Left renal pelvis (tissue), 4 donors: ENCODE results near the gene RBFOX1. TPM values are rescaled to one million over a fixed set of nuclear protein-coding genes. Genes with fewer than 3 reads are reported as not detected.

Source experiments
- DNase-seq, 4 donors: peaks; one replicate each; pipeline ENCODE4 v3.0.0-alpha.2; 2013; ENCODE audit warnings: low read depth in 4 of 4, low spot score in 3 of 4
- polyA plus RNA-seq, 4 donors: library from polyadenylated mRNA; unstranded; fragments of 120-200 nt; gene quantifications; one replicate each; pipeline ENCODE4 v1.2.1, GENCODE V29; 2013; ENCODE audit not compliant: insufficient read length in 4 of 4

RBFOX1 gene
- polyA plus RNA-seq, 4 donors: 1.8 to 3.5 (median 2.6) TPM

DNA sequence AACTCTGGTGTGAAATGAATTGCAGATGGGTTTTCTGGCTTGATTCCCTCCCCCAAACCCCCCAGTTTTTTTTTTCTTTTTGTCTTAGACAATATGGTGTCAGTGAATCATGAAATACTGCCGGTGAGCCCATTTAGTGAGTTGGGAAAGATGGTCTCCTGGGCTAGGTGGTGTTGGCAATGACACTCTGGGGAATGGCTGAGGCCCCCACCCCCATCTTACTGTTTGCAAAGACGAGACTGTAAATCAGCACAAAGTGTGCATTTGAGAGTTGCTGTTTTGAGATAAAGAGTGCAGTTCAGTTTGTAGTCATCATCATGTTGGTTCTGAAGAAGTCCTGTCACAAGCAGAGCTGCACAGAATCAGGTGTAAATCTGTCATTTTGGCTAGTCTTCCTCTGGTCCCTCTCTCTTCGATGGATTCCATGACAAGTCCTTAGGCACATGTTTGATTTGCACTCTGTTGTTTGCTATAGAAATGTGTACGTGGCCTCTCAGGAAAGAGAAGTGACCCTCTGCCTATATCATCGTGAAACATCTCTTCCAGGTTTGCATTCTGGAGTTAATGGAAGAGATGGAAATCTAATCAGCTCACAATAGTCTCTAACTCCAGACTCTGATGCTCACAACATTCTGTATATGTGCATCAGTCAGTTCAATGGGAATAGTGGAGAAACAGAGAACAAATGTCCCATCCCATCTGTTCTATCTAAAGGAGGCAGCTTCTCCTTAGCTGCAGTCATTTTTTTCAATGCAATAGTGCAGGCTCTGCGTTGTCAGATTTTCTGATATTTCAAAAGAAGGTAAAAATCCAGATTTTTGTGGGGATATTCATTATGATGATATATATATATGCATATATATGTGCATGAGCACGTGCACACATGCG is 34.6 kb downstream of the RBFOX1 start:
- DNase-seq: no peak

DNA sequence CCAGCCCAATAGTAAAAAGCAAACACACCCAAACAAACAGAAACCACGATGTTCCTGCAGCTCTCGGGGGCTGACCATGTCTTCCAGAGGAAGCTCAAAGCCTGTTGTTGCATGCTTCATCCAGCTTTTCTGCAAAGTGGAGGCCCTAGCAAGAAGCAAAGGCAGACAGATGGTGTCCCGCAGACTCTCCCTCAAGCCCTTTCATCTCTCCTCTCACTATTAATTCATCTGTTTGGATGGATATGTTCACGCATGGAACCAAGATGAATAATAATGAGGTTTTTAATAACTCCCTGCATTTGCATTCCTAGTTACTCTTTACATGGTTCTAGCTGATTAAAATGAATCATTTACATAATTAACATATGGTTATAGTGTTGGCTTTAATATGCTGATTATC is 36.6 kb downstream of the RBFOX1 start:
- no peak for DNase-seq

DNA sequence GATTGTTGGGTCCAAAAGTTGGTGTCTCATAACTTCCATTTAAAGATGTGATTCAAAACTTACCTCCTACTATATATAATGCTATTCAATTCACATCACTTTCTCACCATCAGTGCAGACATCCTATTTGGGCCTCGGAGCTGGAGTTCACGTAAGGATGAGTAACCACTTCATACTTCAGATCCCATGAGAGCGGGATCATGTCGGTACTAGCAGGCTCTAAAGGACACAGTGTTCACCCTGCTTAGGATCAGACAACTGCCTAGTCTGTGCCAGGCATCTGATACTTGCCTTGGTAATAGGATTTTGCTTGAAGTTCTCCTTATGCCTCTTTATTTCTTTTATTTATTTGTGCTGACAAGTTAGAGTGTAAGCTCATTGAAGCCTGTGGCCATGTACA is 39.5 kb downstream of the RBFOX1 start:
- no peak for DNase-seq

DNA sequence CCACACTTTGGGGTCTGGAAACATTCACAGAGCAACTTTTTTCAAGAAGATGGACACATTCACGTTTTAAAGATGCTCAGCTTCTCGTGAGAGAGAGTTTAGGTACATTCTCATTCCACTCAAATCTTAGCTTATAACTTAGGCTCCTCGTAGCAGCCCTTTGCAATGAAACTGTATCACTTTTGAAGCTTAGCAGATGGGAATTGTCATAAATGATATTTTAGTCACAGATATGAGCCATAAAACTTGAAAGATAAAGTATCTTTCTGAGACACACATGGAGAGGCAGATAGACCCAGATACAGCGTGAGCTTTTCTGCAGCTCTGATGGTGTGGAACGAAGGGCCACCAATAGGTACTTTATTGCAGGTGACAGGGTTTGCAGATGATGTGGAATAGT is 41.1 kb downstream of the RBFOX1 start:
- DNase-seq: no peak

DNA sequence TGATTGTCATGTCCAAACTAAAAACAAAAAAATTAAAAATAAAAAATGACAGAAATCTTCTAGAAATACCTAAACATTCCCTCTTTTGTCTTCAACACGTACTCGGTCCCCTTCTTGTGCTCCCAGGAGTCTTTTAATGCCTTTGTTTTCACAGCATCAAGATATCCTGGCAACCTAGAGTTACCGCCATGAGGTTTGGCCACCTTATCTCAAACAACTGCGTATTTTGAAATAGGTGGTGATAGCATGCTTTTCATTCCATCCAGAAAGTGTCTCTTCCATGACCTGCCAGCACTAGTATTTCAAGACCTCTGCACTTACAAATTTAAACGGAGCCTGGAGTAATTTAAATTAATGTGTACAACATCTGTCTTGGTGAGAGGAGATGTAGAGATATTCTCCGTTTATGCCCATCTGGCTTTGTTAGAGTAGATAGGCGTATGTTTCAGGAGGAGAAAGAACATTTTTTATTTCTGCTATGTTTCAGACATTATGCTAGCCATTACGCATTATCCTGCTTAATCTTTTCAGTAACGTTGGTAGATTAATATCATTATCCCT is 42.0 kb downstream of the RBFOX1 start:
- DNase-seq: no peak

DNA sequence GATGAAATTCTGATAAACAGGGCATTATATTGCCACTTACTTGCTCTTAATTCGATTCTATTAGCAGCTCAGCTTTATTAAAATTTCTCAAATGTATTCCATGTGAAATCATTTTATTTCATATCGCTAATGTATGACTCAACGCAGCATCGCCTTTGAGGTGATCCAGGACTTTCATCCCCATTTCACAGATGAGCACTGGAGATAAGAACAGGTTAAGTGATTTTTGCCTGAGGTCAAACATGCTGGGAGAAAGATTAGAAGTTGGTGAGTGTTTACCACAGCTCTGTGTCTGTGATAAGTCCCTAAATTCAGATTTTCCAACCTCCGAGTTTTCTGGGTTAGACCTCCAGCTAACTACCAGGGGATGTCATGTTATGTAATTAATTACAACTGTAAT is 43.6 kb downstream of the RBFOX1 start:
- DNase-seq: no peak

DNA sequence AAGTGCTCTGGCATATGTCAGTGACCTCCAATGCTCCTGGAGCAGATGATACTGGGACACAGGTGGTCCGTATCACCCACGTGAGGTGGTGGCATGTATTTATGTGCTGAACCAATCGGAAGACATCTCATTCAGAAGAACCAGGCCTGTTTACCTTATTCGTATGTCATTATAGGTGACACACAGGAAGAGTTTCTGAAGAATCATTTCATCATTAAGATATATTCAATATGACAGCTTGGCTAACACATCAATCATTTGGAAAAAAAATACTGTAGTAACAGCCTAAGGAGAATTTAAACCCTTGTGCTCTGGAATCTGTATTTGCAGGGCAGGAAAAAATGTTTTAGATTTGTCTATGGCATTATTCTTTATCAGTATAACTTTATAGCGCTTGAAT is 44.6 kb downstream of the RBFOX1 start:
- DNase-seq: no peak

DNA sequence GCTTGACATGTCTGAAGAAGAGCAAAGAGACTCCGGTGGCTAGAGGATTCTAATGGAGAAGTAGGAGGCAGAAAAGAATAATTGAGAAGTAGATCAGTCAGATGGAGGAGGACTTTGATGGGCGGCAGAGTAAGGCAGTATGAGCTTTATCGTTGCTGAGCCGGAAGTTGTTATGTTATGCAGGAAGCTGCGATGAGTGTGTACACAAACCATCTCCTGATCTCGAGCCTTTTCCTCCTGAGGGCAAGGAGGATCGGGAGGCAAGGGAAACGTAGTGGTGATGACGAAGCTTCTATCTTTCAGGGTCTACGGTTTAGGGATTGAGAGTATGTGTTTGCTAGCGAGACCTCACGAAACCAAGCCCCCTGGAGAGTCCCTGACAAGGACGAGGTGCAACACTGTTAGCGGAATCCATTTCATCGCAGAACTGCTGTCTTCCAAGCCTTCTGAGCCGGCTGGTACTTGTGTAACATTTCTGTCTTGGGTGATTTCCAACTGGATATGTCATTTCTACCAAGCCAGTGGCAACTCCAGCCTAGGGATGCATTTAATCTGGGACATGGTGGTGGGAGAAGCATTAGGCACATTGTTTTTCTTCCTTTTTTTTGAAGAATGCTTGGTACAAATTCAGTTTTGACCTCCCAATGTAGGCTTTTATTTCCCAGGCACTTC is 45.5 kb downstream of the RBFOX1 start:
- DNase-seq: no peak

DNA sequence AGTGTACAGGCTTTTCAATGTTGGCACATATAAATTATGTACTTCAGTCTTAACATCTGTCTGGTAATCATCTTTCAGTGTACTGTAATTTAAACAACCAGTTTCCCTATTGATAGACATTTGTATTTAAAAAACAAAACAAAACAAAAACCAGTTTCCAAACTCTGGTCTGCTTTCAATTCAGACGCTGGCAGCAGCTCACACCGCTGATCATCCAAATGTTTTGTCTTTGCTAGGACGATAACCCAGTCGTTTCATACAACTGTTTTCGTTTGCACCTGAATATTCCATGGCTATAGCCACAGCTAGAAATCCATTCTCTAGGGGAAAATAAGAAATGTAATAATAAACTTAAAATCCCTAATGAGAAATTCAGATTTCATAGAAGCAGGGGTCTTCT is 47.8 kb downstream of the RBFOX1 start:
- no peak for DNase-seq

DNA sequence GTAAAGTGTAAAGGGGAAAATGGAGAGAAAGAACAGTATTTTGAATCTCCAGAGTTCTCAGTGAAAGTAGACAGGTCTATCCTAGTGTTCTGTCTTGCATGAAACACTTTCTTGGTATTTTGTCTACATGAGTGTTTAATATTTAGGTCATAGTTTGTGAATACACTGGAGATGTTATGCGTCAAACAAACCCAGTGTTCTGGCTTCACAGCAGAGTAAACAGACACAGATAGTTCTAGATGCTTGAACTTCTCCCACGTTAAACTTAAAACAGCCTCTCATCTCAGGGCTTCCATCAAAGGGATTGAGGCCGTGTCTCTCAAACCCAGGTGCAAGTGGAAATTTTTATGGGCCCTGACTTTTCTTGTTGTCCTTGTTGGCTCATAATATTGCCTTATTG is 48.3 kb downstream of the RBFOX1 start:
- no peak for DNase-seq

DNA sequence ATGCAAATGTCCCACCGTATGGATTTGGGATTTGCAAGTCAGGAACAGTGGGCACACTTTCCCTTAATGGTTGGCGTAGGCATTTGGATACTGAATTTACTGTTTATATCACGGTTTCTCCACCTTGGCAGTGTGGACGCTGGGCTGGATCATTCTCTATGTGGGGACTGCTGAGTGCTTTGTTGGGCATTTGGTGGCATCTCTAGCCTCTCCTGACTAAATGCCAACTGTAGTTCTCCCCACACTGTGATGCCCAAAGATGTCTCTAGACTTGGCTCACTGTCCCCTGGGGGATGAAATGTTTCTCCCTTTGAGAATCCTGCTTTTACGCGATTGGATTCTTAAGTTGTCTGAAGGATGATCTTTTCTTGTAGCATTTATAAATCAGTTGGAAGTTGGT is 49.0 kb downstream of the RBFOX1 start:
- no peak for DNase-seq

DNA sequence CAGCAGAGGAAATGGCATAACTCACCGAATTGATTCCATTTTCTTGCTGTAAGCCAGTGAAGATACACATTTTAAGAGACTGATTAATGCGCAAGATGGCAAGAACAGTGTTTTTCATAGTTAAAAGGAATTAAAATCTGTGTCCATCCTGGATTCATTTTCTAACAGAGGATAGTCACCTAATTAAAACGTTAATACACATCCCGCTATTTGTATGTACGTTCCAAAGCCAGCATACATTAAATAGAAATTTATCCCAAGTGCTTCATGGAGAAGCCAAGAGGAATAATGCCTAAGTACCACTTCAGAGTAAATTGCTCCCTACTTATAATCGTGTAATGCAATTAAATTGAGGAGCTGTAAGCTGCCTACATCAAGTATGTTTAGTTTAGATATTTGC is 49.9 kb downstream of the RBFOX1 start:
- DNase-seq: no peak

DNA sequence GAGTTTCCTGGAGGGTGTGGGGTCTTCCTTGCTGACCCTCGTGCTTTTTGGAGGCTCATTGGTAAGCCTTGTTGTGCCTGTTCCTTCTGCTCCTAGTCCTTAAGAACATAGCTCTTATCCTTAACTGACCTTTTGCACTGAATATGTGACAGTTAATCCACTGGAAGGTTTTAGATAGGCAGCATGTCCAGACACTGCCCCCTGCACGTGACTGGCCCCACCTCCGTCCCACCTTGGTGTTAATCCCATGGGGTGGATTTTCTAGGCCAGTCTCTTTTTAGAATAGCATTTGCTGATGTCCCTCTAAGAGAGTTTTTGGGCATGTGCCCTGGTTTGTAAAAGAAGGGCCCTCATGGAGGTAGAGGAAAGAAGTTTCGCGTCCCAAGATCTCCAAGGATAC is 58.3 kb downstream of the RBFOX1 start:
- no peak for DNase-seq

DNA sequence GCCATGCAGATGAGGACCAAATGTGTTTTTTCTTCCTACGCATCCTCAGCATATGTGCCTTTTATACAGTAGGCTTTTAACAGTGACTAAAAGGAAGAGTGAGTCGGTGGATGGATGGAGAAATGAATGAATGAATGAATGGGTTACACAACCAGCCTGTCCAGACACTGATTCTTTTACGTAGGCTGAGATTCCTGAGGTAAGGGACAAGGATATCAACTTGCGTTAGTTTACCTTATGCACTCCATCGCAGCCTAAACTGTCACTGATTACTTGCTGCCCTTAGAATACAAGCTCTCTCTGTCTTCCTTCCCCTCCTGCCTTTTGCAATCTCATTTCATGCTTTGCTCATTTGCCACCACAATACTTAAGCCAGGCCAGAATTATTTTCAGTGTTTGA is 59.0 kb downstream of the RBFOX1 start:
- no peak for DNase-seq

DNA sequence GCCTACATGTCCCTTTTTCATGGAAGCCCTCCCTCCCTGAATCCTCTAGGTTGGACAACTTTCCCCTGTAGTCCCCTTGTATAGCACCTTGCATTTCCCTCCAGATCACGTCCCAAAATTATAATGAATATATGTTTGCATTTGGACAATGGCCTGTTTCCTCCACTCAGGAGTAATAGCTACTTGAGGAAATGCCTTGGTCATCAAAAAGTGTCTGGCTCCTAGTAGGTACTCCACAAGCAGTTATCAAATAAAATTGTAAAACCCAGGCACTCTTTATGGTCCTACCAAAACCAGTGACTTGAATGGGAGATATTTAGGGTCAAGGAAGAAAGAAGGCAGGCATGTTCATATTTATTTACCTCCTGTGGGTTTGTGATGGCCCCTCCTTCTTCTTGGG is 59.6 kb downstream of the RBFOX1 start:
- DNase-seq: no peak

DNA sequence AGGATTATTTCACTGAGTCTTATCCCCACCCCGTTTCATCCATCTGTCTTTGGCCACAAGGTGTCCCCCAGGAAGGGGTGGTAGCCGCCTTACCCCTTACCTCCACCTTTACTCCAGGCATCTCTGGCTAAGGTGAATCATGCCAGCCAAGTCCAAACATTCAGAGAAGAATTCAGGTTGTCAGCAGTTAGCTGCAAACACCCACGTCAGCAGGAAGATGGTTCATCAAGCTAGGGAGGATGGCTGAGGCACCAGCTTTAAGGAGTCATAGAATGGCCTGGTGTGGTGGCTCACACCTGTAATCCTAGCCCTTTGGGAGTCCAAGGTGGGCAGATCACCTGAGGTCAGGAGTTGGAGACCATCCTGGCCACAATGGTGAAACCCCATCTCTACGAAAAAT is 61.0 kb downstream of the RBFOX1 start:
- no peak for DNase-seq

DNA sequence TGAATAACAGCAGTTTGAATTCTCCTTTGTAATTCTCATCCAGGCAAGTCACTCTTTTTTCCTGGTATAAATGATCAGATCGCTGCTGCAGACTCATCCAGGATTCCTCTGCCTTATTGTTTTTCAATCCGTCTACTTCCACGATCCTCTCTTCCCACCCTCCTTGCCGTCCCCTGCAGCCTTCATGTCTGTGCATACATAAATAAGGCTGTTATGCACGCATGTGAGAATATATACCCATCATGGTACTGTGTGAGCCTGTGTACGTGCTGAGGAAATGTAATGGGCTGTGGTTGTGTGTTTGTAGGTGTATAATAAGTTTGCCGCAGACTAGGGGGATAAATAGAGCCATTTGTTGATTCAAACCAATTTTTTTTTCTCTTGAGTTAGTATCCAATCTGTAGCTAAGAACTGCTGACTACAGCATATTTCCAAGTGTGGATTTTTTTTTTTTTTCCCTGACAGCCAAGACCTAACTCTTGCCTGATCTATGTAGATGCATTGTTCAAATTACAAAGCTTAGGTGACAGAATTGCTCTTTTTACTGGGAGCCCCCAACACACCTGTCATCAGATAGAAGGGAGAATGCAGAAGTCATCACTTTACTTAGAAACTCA is 62.2 kb downstream of the RBFOX1 start:
- no peak for DNase-seq

DNA sequence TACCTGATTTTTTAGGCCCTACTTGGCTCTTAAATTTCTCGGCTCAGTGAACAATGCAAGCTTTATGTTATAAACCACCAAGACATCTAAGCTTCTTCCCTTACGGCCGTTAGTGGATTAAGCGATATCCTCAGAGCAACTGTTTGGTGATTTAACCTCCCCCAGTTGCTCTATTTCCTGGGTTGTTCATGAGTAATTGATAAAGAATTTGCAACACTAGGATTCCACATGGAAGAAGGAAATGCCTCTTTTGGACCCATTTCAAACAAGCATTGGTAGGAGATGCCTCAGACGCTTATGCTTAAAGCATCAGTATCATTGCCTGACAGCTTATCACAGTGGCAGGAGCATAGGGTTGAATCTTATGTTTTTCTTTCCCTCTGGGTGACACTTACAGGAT is 65.3 kb downstream of the RBFOX1 start:
- no peak for DNase-seq

DNA sequence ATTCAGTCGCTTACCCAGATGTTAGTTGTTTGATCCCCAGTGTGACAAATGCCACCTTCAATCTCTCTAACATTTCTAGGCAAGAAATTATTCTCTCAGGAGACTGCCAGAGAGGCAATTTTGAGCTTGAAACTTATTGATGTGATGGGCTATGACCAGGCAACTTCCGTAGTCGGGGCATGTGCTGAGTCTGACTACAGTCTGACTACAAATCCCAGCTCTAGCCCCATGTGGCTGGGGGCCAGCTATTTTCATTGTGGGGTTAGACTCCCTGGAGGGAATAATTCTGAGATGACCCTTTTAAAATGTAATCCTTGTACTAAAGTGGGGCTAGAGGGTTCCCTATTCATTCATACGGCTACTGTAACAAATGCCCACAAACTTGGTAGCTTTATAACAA is 65.9 kb downstream of the RBFOX1 start:
- DNase-seq: no peak

DNA sequence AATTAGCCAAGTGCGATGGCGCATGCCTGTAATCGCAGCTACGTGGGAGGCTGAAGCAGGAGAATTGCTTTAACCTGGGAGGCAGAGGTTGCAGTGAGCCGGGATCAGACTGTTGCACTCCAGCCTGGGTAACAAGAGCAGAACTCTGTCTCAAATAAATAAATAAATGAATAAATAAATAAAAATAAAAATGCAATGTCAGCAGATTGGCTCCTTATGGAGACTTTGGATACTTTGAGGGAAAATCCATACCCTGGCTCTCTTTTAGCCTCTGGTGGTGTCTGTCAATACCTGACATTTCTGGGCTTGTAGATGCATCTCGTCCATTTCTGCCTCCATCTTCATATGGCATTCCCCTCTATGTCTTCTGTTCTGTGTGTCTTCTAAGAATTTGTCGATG is 66.7 kb downstream of the RBFOX1 start:
- DNase-seq: no peak

DNA sequence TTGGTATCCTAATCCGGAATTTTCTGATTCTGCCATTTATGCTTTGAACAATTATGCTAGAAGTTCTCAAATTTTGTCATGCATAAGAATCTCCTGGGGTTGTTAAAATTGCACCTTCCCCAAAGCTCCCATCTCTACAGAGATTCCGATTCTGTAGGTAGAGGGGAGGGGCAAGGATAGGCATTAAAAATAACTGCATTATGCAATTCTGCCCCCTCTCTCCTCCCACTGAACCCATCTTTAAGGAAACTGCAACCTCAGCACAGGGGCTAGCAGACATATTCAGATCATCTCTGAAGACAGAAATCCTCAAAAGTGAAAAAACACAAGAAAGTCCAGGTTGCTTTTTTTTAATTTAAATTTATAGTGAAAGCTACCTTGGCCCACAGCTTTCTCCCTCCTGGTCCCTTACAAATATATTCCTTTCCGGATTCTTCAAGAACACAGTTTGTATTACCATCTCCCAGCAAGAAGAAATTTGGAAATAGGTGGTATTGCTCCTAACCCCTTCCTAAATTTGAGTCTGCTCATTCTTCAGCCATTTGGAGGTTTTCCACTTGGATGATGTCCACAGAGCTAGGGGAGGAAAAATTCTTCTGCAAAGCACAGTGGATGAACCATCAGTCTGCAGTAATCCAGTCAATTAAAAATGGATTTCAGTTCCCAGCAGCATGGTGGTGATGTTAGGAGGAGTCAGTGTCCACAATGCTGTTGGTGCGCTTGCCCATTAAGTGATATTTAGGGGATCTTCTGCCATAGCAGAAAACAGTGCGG is 67.7 kb downstream of the RBFOX1 start:
- no peak for DNase-seq
